Measurements from ENCODE around the gene OAF. TPM values are rescaled to one million over a fixed set of nuclear protein-coding genes. Genes with fewer than 3 reads are reported as not detected.

Gene OAF
- total RNA-seq, 2 experiments from 2014 or later = 3.1 to 3.2 TPM

GRCh38 chr11:120199613-120200012 lies 11.2 kb upstream of the OAF start:
- H3K9me3 Mint-ChIP-seq = no peaks in the 10 kb centered on the region
- ChIA-PET CTCF (no interaction called here), POLR2A (interaction anchor here (1.0 kb wide), 1 partner anchor 12 kb away, joined by 3 read pairs; the partner anchor contains the start of gene OAF)
- H3K36me3 ChIP-seq (ENCODE audit: insufficient read depth, low read length) = no peaks in the 10 kb centered on the region
- no peak for TF ChIP-seq CTCF (IDR thresholded peaks at IDR 0.05)
- no peaks in the 10 kb centered on the region for H3K4me1 ChIP-seq (ENCODE audit: insufficient read depth, low read length)
- H3K27ac ChIP-seq (ENCODE audit: low read depth in 1 of 2, low read length in 2 of 2) = no peak overlapping the region
- no peak overlapping the region for H3K27ac Mint-ChIP-seq
- intact Hi-C loops (cut with DNase I, micrococcal nuclease) = loop anchor here in 1 of 2 experiments (2.0 kb wide), 1 partner anchor 27 kb away; no protein-coding TSS in a partner anchor
- H3K4me1 Mint-ChIP-seq (ENCODE audit: low read depth) = no peaks in the 10 kb centered on the region
- no peak for ATAC-seq (ENCODE audit: poor library complexity)
- no peaks in the 10 kb centered on the region for H3K36me3 Mint-ChIP-seq (ENCODE audit: low read depth)
- H3K4me3 ChIP-seq (ENCODE audit: low read length) = no peak overlapping the region
- peaks cover 27% of the 10 kb centered on the region for H3K27me3 Mint-ChIP-seq
- peaks cover 3% of the 10 kb centered on the region in 2 experiments for H3K27me3 ChIP-seq (ENCODE audit: control insufficient read depth in 1 of 2, insufficient read depth in 2 of 2, low read length in 2 of 2)
- DNase-seq = no peak
- H3K9me3 ChIP-seq (ENCODE audit: control insufficient read depth in 1 of 2, insufficient read depth in 1 of 2, low read length in 2 of 2) = peaks cover 0 to 4% of the 10 kb centered on the region in 2 experiments
- H3K4me3 Mint-ChIP-seq = no peak overlapping the region

DNA sequence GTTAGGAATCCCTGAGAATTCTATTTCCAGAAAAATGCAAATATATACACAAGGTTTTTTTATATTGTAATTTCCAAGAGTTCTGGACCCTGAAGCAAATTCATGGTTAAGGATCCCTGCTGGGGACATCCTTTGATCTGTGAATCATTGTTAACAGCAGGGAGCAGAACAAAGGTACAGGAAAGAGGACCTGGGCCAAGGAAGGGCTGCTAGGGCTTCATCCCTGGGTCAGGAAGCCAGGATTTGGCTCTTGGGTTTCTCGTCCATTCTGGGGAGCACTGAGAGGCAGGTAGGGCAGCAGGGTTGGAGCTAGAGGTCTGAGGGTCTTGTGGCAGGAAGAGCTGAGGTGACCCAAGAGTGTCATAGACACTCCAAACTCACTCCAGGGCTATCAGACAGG lies 10.2 kb upstream of the OAF start:
- H3K4me3 Mint-ChIP-seq = no peak overlapping the region
- H3K4me1 ChIP-seq (ENCODE audit: insufficient read depth, low read length) = no peaks in the 10 kb centered on the region
- no peak for ATAC-seq (ENCODE audit: poor library complexity)
- H3K27ac Mint-ChIP-seq = no peak overlapping the region
- H3K27me3 Mint-ChIP-seq = peaks cover 27% of the 10 kb centered on the region
- no peak overlapping the region for H3K4me3 ChIP-seq (ENCODE audit: low read length)
- DNase-seq = no peak
- H3K27me3 ChIP-seq (ENCODE audit: control insufficient read depth in 1 of 2, insufficient read depth in 2 of 2, low read length in 2 of 2) = peaks cover 3 to 6% of the 10 kb centered on the region in 2 experiments
- ChIA-PET POLR2A (no interaction called here), CTCF (no interaction called here)
- H3K36me3 Mint-ChIP-seq (ENCODE audit: low read depth) = no peaks in the 10 kb centered on the region
- H3K4me1 Mint-ChIP-seq (ENCODE audit: low read depth) = no peaks in the 10 kb centered on the region
- no peaks in the 10 kb centered on the region for H3K36me3 ChIP-seq (ENCODE audit: insufficient read depth, low read length)
- H3K27ac ChIP-seq (ENCODE audit: low read depth in 1 of 2, low read length in 2 of 2) = no peak overlapping the region
- H3K9me3 Mint-ChIP-seq = no peaks in the 10 kb centered on the region
- TF ChIP-seq CTCF (IDR thresholded peaks at IDR 0.05) = no peak
- H3K9me3 ChIP-seq (ENCODE audit: control insufficient read depth in 1 of 2, insufficient read depth in 1 of 2, low read length in 2 of 2) = peaks cover 0 to 4% of the 10 kb centered on the region in 2 experiments
- intact Hi-C loops (cut with DNase I, micrococcal nuclease) = loop anchor here in 1 of 2 experiments (2.0 kb wide), 1 partner anchor 26 kb away; no protein-coding TSS in a partner anchor

- H3K27ac ChIP-seq (ENCODE audit: low read depth in 1 of 2, low read length in 2 of 2) = no peak overlapping the region
- POLR2A ChIA-PET = no interaction called here
- ATAC-seq (ENCODE audit: poor library complexity) (no peak), DNase-seq (no peak)
- no peak overlapping the region for H3K4me3 Mint-ChIP-seq
- H3K36me3 Mint-ChIP-seq (ENCODE audit: low read depth) = no peaks in the 10 kb centered on the region
- peaks cover 0 to 4% of the 10 kb centered on the region in 2 experiments for H3K9me3 ChIP-seq (ENCODE audit: control insufficient read depth in 1 of 2, insufficient read depth in 1 of 2, low read length in 2 of 2)
- no peak overlapping the region for H3K4me3 ChIP-seq (ENCODE audit: low read length)
- intact Hi-C loops (cut with DNase I, micrococcal nuclease) = loop anchor here in 1 of 2 experiments (2.0 kb wide), 1 partner anchor 25 kb away; no protein-coding TSS in a partner anchor
- no peaks in the 10 kb centered on the region for H3K36me3 ChIP-seq (ENCODE audit: insufficient read depth, low read length)
- no peaks in the 10 kb centered on the region for H3K4me1 Mint-ChIP-seq (ENCODE audit: low read depth)
- TF ChIP-seq CTCF (IDR thresholded peaks at IDR 0.05) = no peak
- H3K27ac Mint-ChIP-seq = no peak overlapping the region
- CTCF ChIA-PET = no interaction called here
- H3K4me1 ChIP-seq (ENCODE audit: insufficient read depth, low read length) = no peaks in the 10 kb centered on the region
- H3K27me3 ChIP-seq (ENCODE audit: control insufficient read depth in 1 of 2, insufficient read depth in 2 of 2, low read length in 2 of 2) = peaks cover 0 to 6% of the 10 kb centered on the region in 2 experiments
- H3K27me3 Mint-ChIP-seq = peaks cover 30% of the 10 kb centered on the region
- no peaks in the 10 kb centered on the region for H3K9me3 Mint-ChIP-seq
Measured at GRCh38 chr11:120201653-120202052, 9.2 kb upstream of the OAF start.
